Measurements from ENCODE around the gene TNRC18. TPM values are rescaled to one million over a fixed set of nuclear protein-coding genes. Genes with fewer than 3 reads are reported as not detected.
"Not testable (repeated sequence)": the region's sequence is repeated elsewhere in the genome, so short reads cannot be mapped to it uniquely, and the experiment has no call there.

The TNRC18 gene
- total RNA-seq, 2 donors from 2014 or later, result 93.0 to 103 TPM

GRCh38 chr7:5384618-5385017 lies 39.0 kb downstream of the TNRC18 start:
- intact Hi-C loops (cut with DNase I), result no loop called here
- DNase-seq (ENCODE audit: low spot score), result no peak

GRCh38 chr7:5383314-5384098 lies 40.1 kb downstream of the TNRC18 start:
- no peak for DNase-seq (ENCODE audit: low spot score)
- intact Hi-C loops (cut with DNase I), result no loop called here

- intact Hi-C loops (cut with DNase I), result no loop called here
These were observed 41.2 kb downstream of the TNRC18 start for GRCh38 chr7:5382281-5382892.

GRCh38 chr7:5381071-5381772 lies 42.4 kb downstream of the TNRC18 start:
- no peak for DNase-seq (ENCODE audit: low spot score)
- intact Hi-C loops (cut with DNase I), result no loop called here

More at GRCh38 chr7:5382281-5382892, 41.2 kb downstream of the TNRC18 start:
- no peak for DNase-seq (ENCODE audit: low spot score)

GRCh38 chr7:5380350-5381070 lies 43.1 kb downstream of the TNRC18 start:
- intact Hi-C loops (cut with DNase I), result no loop called here
- no peak for DNase-seq (ENCODE audit: low spot score)

GRCh38 chr7:5379546-5379945 lies 44.1 kb downstream of the TNRC18 start:
- intact Hi-C loops (cut with DNase I), result no loop called here
- DNase-seq (ENCODE audit: low spot score), result no peak

GRCh38 chr7:5377816-5378215 lies 45.8 kb downstream of the TNRC18 start:
- intact Hi-C loops (cut with DNase I), result no loop called here
- no peak for DNase-seq (ENCODE audit: low spot score)

GRCh38 chr7:5377279-5377678 lies 46.4 kb downstream of the TNRC18 start:
- intact Hi-C loops (cut with DNase I), result no loop called here
- DNase-seq (ENCODE audit: low spot score), result no peak

- intact Hi-C loops (cut with DNase I), result no loop called here
- no peak for DNase-seq (ENCODE audit: low spot score)
These were observed 47.7 kb downstream of the TNRC18 start for GRCh38 chr7:5375925-5376324.

GRCh38 chr7:5374464-5374863 lies 49.2 kb downstream of the TNRC18 start:
- intact Hi-C loops (cut with DNase I), result no loop called here
- no peak for DNase-seq (ENCODE audit: low spot score)

- no peak for DNase-seq (ENCODE audit: low spot score)
These were observed 50.3 kb downstream of the TNRC18 start for GRCh38 chr7:5373300-5373699.

GRCh38 chr7:5370454-5371353 lies 52.9 kb downstream of the TNRC18 start:
- no peak for DNase-seq (ENCODE audit: low spot score)
- intact Hi-C loops (cut with DNase I), result no loop called here

More at GRCh38 chr7:5373300-5373699, 50.3 kb downstream of the TNRC18 start:
- intact Hi-C loops (cut with DNase I), result no loop called here

GRCh38 chr7:5367661-5368060 lies 56.0 kb downstream of the TNRC18 start:
- DNase-seq (ENCODE audit: low spot score), result no peak

GRCh38 chr7:5365976-5366625 lies 57.5 kb downstream of the TNRC18 start:
- intact Hi-C loops (cut with DNase I), result loop anchor here in 1 of 2 donors (5.0 kb wide), 1 partner anchor 56 kb away; the partner anchor contains the start of gene TNRC18
- DNase-seq (ENCODE audit: low spot score), result not testable (repeated sequence)

More at GRCh38 chr7:5367661-5368060, 56.0 kb downstream of the TNRC18 start:
- intact Hi-C loops (cut with DNase I), result loop anchor here in 1 of 2 donors (5.0 kb wide), 1 partner anchor 55 kb away; the partner anchor contains the start of gene TNRC18

- intact Hi-C loops (cut with DNase I), result no loop called here
- DNase-seq (ENCODE audit: low spot score), result no peak
These were observed 59.9 kb downstream of the TNRC18 start for GRCh38 chr7:5363729-5364128.

- intact Hi-C loops (cut with DNase I), result no loop called here
- no peak for DNase-seq (ENCODE audit: low spot score)
These were observed 61.2 kb downstream of the TNRC18 start for GRCh38 chr7:5362466-5362865.

- intact Hi-C loops (cut with DNase I), result no loop called here
- DNase-seq (ENCODE audit: low spot score), result no peak
These were observed 62.0 kb downstream of the TNRC18 start for GRCh38 chr7:5361446-5362127.

Data from posterior vena cava (tissue), 2 donors.